Transverse colon (tissue), 4 donors: ENCODE data around the gene CRTC3.

Source experiments
- CTCF ChIP-seq, 5 experiments: fragments of 200-600 bp in 3 of 5; fragments of 450-650 bp in 2 of 5; sonication (generic) in 3 of 5; IDR thresholded peaks; 1 replicate in 2 of 5; 2 replicates in 3 of 5; pipeline ENCODE4 v1.5.1; 2016 to 2017; ENCODE audit warnings: antibody characterized with exemption in 5 of 5, inconsistent platforms in 3 of 5, mild to moderate bottlenecking in 2 of 5, moderate library complexity in 1 of 5
- POLR2AphosphoS5 ChIP-seq, 3 donors: sonication (generic); formaldehyde crosslinking; IDR thresholded peaks; one replicate each; pipeline ENCODE4 v1.6.1; 2016; ENCODE audit warnings: antibody characterized with exemption in 3 of 3

GRCh38 chr15:90642464-90643300 lies 113.0 kb downstream of the CRTC3 start:
- TF ChIP-seq CTCF (IDR thresholded peaks at IDR 0.05) = no peak
- no peak for TF ChIP-seq POLR2AphosphoS5 (IDR thresholded peaks at IDR 0.05)
